ENCODE results near the gene ANKS1B.

Gene ANKS1B

DNA sequence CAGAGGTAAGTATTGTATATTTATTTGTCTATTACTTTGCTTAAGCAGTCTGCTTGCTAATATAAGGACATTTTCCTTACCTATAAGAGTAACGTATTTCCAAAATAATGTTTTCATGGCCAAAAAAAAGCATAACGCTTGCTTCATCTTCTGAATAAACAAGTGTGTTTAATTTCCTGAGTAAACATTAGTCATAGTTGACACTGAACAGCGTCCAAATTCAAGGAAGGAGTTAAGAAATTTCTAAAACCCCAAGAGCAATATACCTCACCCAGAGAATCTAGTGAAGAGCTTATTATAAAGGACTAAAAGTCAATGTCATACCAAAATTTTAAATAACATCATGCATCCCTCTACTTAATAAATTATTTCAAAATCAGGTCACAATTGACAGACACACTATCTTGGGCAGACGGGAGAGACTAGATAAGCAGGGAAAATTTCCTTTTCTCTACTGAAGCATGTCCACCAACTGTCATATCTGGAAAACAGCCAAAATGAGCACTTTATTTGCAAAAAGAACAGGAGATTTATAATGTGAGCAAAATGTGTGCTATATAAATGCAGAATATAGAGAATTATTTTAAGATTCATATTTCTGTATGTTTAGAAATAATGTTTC, 25.1 kb downstream of the ANKS1B start:
- FAIRE-seq: peak; percentile 95

DNA sequence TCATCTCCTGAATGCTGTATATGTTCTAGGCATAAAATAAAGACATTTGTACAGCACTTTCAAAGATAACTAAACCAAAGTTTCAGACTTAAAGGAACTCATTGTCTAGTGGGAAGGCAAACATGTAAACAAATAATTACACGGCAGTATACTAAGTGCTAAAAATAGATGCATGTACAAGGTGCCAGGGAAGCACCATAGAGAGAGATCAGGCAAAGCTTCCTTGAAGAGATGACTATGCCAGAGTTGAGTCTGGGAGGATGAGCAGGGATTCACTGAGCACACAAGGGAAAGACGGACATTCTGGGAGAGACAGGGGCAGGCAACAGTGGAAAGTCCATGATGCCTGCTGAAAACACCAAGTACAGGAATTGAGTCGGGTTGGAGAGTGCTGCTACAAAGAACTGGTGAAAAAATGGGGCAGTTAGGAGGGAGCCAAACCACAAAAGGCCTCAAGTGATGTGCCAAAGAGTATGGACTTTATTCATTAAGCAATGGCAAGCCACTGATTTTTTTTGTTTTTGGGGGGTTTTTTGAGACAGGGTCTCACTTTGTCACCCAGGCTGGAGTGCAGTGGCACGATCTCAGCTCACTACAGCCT, 26.8 kb downstream of the ANKS1B start:
- no peak for FAIRE-seq

DNA sequence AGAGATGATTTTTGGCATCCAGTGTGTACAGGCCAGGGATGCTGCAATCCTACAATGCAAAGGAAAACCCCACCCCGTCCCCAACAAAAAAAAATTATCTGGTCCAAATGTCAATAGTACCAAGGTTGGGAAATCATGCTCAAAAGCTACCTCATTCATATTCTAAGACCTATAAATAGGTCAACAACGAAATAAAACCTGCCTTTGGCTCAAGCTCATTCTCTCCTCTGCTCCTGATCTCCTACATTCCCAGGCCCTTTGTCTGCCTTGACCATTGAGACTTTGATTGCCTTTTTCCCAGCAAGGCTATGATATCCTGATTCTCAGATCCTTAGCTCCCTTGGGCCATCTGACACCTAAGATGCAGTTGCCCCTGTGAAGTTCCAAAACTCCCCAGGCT, 30.0 kb downstream of the ANKS1B start:
- no peak for FAIRE-seq

DNA sequence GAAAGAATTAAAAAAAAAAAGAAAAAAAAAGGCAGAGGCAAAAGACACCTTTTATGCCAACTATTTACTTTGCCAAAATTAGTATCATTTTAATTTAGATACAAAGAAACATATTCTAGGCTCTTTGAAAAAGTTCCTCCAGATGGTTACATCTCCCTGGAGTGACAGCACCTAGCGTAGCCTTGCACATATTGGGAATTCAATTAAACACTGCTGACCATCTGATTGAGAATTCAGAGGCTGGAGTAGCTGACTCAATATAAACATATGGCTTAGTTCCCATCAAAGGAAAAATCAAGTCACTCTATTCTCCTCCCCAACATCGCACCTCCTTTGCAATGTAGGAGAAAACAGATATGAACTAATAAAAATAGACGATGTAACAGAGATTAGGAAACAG, 36.4 kb downstream of the ANKS1B start:
- no peak for FAIRE-seq

DNA sequence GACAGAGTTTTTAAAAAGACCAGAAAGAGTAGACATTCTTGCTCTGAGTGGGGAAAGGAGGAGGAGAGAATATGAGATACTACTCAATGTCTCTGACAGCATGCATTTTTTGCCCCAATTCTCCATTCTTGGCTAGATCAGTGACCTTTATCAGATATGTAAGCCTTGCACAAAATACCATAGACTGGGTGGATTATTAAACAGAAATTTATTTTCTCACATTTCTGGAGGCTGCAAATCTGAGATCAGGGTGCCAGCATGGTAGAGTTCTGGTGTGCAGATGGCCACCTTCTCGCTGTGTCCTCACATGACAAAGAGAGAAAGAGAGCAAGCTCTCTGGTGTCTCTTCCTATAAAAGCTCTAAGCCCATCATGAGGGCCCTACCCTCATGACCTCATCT, 38.6 kb downstream of the ANKS1B start:
- no peak for FAIRE-seq

DNA sequence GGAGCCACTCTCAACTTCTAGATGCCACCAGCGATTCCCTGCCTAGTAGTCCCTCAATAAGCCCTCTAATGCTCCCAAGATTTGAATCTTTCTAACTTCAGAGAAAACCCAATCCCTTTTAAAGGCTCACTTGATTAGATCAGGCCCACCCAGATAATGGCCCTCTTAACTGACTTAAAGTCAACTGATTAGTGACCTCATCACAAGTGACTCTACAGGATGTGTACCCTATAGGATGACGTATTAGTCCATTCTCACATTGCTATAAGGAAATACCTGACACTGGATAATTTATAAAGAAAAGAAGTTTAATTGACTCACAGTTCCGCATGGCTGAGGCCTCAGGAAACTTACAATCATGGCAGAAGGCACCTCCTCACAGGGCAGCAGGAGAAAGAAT, 49.1 kb downstream of the ANKS1B start:
- no peak for FAIRE-seq

DNA sequence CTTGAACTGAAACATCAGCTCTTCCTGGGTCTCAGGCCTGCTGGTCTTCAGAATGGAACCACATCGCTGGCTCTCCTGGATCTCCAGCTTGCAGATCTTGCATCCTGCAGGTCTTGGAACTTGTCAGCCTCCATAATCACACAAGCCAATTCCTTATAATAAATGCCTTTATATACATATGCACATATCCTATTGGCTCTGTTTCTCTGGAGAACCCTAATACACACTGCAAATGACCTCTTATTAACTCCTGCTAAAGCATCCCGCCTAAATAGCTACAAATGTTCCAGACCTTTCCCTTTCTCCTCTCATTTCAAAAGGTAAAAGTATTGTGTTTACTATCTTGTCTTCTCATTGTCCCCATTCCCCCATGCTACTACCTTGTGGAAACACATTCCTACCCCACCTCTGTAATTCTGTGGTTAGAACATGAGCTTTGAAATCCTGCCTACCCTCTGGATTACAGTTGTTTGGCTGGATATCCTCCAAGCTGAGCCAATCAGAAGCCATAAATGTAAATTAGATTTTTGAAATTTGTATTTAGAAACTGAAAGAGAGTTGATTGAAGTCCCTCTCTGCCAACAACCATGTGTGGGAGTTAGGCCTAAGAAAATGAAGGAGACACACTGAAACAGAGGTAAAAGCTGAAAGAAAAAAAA, 58.1 kb downstream of the ANKS1B start:
- no peak for FAIRE-seq

DNA sequence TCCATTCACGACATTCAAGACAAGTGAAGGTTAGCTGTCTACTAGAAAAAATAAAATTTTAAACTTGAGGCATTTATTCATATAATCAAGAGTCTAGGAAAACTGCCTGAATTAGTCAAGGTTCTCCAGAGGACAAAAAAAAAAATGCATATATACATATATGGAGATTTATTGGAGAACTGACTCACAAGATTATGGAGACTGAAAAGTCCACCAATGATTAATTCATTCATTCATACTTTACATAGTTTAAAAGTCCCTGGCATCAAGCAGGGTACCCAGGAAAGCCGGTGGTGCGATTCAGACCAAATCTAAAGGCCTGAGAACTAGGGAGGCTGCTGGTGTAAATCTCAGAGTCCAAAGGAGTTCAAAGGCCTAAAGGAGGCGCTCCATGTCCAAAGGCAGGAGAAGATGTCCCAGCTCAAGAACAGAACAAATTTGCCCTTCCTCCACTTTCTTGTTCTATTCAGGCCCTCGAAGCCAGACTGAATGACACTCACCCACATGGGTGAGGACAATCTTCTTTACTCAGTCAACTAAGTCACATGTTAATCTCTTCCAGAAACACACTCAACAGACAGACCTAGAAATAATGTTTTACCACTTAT, 64.3 kb downstream of the ANKS1B start:
- FAIRE-seq: no peak

DNA sequence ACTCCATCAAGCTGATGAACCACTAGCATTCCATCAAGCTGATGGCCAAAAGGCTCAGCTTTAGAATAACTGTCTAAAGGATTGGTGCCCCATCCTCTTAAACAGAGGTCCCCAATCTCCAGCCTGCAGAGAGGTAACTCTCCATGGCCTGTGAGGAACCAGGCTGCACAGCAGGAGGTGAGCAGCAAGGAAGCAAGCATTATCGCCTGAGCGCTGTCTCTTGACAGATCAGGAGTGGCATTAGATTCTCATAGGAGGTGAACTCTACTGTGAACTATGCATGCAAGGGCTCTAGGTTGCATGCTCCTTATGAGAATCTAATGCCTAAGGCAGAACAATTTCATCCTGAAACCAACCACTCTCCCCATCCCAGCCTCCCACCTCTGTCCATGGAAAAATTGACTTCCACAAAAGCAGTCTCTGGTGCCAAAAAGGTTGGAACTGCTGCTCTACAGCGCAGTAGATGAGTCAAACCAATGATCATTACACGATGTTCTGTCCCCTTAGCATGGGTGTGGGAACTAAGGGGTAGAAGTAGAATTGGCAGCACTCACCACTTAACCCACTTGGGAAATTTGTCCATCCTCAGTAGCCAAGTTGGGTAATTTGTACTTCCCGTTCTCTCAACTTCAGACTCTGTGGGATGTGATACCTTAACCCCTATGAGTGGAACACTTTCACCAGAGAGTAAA, 66.9 kb downstream of the ANKS1B start:
- no peak for FAIRE-seq

DNA sequence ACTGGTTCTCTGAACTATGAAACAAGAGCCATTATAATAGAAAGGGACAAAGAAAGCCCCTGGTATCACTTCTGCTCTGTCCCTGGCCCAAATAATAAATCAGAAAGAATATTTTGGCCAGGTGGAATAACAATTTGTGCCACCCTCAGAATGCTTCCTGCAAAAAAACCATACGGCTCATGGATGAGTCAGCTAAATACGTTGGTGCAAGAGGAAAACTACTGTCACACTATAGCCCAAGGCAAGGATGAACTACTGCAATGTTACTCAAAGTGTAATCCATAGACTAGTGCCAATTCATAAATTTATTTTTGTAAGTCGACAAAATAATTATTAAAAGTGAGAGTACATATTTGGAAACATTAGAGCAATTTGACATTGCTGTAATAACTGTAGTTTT, 68.2 kb downstream of the ANKS1B start:
- no peak for FAIRE-seq

DNA sequence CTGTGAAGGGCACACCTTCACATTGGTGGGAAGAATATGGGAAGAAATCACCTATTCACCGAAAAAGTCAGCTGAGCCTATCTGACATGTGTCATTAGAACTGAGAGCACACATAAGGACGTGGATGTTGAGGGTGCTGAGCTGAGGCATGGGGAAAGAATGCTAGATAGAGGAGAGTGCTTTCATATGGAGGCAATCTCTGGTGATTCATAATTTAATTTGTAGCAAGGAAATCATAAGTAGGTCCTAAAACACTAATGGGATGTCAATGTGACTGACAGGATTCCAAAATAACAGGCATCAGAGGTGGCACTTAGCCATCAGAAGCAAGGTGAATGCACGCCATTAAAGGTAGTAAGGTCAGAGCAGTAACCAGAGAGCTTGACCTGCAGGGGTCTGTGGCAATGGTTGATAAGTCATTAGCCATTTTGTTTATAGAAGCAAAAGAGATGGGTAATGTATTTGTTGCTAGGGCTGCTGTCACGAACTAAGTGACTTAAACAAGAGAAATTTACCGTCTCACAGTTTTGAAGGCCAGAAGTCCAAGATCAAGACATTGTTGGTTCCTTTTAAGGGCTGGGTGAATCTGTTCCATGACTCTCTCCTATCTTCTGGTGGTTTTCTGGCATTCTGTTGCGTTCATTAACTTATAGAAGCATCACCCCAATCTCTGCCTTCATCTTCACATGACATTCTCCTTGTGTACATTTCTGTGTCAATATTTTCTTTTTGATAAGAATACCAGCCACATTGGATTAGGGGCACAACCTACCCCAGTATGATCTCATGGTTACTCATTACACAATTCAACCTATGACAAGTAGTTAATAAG, 69.3 kb downstream of the ANKS1B start:
- FAIRE-seq: no peak

DNA sequence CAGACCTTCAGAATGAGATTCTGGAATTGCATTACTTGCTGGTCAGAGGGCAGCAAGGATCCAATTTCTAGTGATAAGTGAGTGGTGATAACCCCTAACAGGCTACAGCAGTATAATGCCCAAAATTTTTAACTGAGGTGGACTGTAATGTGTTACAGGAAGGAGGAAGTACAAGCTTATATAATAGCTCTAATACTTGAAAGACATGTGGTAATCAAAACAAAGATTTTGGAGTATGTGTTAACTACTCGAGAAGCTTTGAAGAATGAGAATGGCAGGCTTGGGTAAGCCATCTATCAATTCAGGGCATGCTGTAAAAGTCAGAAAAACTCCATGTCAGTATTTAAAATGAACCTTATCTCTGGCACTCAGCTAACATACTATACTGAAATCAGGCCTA, 70.5 kb downstream of the ANKS1B start:
- FAIRE-seq: no peak

DNA sequence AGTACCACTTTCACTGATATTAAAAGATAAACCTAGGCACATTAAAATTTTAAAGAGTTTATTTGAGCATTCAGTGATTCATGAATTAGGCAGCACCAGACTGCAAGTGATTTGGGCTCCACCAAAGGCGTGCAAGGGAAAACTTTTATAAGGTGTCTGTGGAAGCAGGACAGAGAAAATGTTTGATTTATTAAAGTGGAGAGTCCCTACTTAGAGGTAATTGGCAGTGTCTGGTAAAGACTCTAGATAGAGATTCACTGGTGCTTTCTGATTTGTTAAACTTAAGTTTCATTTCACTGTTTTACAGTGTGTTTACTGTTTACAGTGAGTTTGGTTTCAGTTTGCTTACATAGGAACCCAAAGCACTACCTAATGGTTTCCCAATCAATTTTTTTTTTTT, 72.8 kb downstream of the ANKS1B start:
- FAIRE-seq: no peak

DNA sequence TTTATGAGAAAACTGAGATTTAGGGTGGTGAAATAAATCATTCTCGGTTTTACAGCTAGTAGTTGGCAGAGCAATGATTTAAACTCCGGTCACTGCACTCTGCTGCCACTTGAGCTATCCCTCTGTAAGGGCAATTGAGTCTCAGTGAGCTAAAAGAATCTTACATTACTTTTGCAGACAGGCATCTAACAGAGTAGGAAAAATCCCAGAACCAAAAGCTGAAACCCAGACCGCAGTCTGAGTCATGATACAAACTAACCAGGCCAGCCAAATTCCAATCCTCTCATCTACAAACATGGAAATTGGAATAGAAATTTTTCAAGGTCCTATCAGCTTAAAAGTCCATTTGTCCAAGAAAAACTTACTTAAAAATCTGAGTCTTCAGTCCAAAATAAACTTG, 73.7 kb downstream of the ANKS1B start:
- FAIRE-seq: no peak

DNA sequence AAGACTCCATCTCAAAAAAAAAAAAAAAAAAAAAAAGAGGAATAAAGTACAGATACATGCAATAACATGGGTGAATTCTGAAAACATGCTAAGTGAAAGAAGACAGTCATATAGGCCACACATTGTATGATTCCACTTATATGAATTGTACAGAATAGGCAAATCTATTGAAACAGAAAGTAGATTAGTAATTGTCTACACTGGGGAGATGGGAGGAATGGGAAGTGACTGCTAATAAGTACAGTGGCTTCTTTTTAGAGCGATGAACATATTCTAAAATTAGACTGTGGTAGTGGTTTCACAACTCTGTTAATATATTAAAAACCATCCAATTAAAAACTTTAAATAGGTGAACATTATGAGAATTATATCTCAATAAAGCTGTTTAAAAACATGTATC, 74.4 kb downstream of the ANKS1B start:
- no peak for FAIRE-seq

DNA sequence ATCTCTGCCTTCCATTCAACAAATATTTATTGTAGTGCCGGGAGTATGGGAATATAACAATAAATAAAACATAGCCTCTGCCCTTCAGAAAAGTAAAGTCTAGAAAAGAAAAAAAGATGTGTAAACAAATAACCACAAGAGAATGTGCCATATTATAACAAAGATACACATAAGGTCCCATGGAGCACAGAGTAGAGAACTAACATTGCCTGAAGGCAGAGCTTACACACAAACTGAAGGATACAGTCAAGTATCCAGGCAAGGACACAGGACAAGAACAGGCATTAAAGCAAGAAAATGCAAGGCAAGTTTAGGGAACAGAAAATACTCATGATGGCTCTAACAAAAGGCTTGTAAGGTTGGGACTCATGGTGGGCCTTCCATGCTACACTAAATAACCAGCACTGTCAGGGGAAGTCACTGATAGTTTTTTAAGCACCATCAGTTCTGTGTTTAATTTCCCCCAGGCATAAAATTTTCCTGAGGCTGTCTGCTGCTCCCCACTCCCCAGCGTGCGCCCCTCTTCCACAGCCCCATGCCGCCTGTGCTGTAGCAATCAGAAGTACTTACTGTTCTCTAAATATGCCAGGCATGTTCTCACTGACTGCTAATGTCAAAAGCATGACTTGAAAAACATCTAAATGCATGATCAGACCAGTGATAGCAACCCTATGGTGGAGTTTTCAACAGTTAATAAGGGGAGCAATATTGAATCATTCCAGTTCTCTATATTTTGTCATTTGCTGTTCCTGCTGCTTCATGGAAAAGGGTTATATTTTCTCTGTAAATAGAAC, 77.8 kb downstream of the ANKS1B start:
- FAIRE-seq: no peak

DNA sequence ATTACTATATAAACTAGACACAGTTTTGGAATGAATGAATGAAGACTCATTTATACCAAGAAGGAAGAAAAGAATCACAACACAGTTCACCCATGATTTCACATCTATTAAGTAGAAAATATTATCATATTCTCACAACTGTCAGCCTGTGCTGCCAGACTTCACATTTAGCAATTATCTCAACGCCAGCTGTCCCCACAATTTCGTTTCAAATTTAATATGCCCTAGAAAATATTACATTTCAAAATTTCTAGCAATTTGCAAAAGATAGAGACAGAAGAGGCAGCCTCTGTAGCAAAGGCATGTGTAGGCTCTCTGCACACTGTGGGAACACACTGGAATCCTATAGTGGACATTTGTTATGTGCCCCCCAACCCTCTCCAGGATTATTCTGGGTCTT, 83.6 kb downstream of the ANKS1B start:
- FAIRE-seq: no peak

DNA sequence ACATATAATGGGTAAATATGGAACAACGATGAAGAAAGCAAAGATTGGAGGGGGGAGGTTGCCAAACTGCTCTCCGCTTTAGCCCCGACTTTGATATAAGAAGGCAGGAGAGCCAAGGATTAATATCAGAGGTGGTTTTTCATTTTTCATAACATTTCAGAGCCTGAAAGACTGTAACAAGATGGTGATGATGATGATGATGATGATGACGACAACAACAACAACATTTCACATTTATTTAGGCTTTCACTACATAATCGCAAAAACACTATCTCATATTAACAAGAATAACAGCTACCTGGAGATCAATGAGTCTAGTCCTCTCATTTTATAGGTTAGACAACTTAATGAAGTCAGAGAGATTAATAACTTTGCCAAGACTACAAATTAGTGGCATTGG, 86.1 kb downstream of the ANKS1B start:
- no peak for FAIRE-seq

DNA sequence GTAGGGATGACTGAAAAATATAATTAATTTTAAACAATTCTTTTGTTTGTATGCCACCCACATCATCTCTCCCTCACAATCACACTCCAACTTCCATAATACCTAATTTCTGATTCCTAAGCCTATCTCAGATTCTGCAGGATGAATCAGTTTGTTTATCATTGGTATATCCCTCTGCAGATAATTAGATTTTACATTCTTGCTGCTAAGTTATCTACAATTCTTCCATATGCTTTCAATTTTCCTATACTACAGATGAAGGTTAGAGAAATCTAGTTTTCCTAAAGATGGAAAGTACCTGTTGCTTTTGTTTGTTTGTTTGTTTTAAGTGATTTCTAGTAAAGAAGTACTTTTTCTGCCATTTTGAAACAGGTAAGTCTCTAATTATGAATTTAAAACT, 105.3 kb downstream of the ANKS1B start:
- no peak for FAIRE-seq

DNA sequence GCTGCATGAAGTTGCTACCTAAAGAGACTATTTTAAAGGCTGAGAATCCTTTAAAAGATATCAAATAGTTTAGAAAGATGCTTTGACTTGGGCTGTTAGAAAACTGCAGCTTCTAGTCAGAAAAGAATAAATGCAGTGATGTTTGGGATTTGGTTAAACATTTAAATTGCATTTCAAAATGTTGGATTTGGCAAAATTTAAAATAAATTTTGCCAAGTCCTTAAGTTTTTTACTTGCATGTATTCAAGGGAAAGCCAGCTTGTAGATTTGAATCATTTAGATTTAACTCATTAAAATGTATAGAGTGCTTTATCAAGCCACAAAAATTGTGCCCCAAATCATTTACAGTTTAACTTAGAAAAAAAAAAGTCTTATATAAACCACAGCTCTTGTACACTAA, 109.7 kb downstream of the ANKS1B start:
- FAIRE-seq: no peak

DNA sequence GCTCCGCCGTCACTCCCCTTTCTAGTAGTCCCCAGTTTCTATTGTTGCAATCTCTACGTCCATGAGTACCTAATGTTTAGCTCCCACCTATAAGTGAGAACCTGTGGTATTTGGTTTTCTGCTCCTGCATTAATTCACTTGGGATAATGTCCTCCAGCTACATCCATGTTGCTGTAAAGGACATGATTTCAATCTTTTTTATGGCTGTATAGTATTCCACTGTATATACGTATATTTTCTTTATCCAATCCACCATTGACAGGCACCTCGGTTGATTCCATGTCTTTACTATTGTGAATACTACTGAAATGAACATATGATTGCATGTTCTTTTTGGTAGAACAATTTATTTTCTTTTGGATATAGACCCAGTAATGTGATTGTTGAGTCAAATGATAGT, 114.7 kb downstream of the ANKS1B start:
- no peak for FAIRE-seq

DNA sequence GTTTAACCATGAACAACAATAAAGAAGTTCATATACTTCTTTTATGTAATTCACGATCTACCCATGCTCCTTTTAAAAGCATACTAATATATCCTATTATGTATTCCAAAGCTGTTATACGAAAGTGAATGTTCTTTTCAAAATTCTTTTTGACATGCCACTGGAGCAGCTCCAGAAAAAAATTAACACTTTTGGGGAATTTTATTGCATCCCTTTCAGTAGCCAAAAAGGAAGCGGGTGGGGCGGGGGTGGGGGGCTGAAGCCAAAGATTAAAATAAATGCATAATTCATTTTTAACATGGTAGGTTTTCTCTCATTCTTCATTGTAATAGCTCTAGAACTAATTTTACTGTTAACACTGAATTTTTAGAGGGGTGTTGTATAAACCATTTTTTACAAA, 123.0 kb downstream of the ANKS1B start:
- FAIRE-seq: no peak

Measured in islet of Langerhans (tissue), 1 donor.